ENCODE measurements around the gene UROC1. TPM values are rescaled to one million over a fixed set of nuclear protein-coding genes. Genes with fewer than 3 reads are reported as not detected.

Gene UROC1
- total RNA-seq, 1 experiment from 2014 or later = not detected

DNA sequence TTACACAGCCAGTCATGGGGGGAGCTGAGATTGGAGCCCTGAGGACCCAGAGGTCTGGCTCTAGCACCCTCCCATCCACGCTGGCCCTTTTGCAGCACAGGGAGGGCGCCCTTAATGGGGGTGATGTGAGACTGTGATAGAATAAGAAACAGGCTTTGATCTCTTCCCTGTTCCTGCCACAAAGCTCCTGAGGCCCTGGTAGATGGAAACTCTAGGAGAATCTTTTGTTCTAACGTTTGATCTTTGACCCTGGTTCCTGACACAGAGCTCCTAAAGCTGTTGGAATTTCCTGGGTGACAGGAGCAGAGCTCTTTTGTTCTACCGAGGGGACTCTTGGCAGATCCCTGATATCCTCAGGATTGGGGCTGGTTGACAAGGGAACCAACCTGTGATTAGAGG lies 1.2 kb upstream of the UROC1 start:
- H3F3A ChIP-seq (ENCODE audit: insufficient read depth, low read depth) = no peaks in the 10 kb centered on the region
- no peaks in the 10 kb centered on the region for H3K36me3 ChIP-seq (ENCODE audit: low read depth)
- ChIA-PET CTCF (no interaction called here), POLR2A (ENCODE audit: unreplicated experiment) (interaction anchor here (0.5 kb wide), 1 partner anchor 104 kb away, joined by 3 read pairs; no protein-coding TSS in a partner anchor)
- H2AFZ ChIP-seq = no peak overlapping the region
- no peak overlapping the region for H3K27ac ChIP-seq
- H3K27me3 ChIP-seq (ENCODE audit: insufficient read depth, low read depth) = peaks cover 17% of the 10 kb centered on the region; the same call in 1 of the 2 replicates
- TF ChIP-seq, protein P1, sequence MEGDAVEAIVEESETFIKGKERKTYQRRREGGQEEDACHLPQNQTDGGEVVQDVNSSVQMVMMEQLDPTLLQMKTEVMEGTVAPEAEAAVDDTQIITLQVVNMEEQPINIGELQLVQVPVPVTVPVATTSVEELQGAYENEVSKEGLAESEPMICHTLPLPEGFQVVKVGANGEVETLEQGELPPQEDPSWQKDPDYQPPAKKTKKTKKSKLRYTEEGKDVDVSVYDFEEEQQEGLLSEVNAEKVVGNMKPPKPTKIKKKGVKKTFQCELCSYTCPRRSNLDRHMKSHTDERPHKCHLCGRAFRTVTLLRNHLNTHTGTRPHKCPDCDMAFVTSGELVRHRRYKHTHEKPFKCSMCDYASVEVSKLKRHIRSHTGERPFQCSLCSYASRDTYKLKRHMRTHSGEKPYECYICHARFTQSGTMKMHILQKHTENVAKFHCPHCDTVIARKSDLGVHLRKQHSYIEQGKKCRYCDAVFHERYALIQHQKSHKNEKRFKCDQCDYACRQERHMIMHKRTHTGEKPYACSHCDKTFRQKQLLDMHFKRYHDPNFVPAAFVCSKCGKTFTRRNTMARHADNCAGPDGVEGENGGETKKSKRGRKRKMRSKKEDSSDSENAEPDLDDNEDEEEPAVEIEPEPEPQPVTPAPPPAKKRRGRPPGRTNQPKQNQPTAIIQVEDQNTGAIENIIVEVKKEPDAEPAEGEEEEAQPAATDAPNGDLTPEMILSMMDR (conservative IDR thresholded peaks at IDR 0.05) = no peak
- no peak for DNase-seq
- no peak overlapping the region for H3K4me2 ChIP-seq
- H3K79me2 ChIP-seq (ENCODE audit: low read depth) = no peaks in the 10 kb centered on the region
- no peaks in the 10 kb centered on the region for H3K9me3 ChIP-seq (ENCODE audit: insufficient read depth, low read depth)
- H3K9me2 ChIP-seq (ENCODE audit: insufficient read depth) = no peaks in the 10 kb centered on the region
- H3K4me3 ChIP-seq = no peak overlapping the region
- intact Hi-C loops (cut with micrococcal nuclease; ENCODE audit: unreplicated experiment) = no loop called here
- H3K4me1 ChIP-seq (replicated peaks; ENCODE audit: insufficient read depth) = no peaks in the 10 kb centered on the region
- H4K20me1 ChIP-seq (ENCODE audit: insufficient read depth) = no peaks in the 10 kb centered on the region; the same call in 1 of the 2 replicates
- no TSS peak for BruUV-seq (replicated peaks)

DNA sequence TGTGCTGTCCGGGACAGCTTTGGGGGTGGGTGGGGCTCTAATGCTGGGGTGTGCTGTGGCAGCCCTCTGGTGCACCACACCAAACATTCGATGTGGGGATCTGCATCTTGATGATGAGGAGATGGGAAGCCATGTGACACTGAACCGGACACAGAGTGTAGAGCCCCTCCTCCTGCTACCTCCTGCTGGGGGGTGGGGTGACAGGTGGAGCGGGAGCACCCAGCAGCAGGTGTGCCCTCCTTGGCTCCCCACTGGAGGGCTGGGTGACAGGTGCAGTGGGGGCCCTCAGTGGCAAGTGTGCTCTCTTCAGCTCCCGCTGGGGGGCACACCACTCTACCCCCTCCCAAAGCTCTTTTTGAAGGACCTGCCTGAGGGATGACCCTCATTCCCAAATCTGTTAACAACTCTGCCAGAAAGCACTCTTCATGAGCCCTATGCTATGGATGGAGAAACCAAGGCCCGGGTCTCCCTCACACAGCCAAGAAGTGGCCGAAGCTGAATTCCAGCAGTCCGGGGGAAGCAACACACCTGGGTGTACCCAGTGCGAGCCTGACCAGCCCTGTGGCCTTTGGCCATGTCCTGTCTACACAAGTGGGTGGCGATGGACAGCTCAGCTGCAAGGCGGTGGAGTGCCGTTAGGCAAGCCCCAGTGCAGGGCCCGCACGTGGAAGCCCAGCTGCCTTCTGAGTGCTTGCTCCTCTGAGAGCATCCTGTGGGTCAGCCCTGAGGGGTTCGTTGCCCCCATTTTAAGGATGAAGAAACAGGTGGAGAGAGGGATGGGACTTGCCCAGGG lies 609 bp upstream of the UROC1 start:
- H3K4me3 ChIP-seq = no peak overlapping the region
- H3K27ac ChIP-seq = no peak overlapping the region
- intact Hi-C loops (cut with micrococcal nuclease; ENCODE audit: unreplicated experiment) = no loop called here
- H3K9me2 ChIP-seq (ENCODE audit: insufficient read depth) = no peaks in the 10 kb centered on the region
- BruUV-seq (replicated peaks) = no TSS peak
- CTCF ChIA-PET = no interaction called here
- no peaks in the 10 kb centered on the region for H3K9me3 ChIP-seq (ENCODE audit: insufficient read depth, low read depth)
- no peaks in the 10 kb centered on the region for H3K36me3 ChIP-seq (ENCODE audit: low read depth)
- no peaks in the 10 kb centered on the region for H3K4me1 ChIP-seq (replicated peaks; ENCODE audit: insufficient read depth)
- H3F3A ChIP-seq (ENCODE audit: insufficient read depth, low read depth) = no peaks in the 10 kb centered on the region
- no peak for DNase-seq
- H3K27me3 ChIP-seq (ENCODE audit: insufficient read depth, low read depth) = peaks cover 13% of the 10 kb centered on the region; the same call in 1 of the 2 replicates
- no peak overlapping the region for H2AFZ ChIP-seq
- TF ChIP-seq, protein P1 (conservative IDR thresholded peaks at IDR 0.05) = no peak
- TF ChIP-seq EZH2 (IDR thresholded peaks at IDR 0.05; ENCODE audit: low read depth) = no peak
- H3K79me2 ChIP-seq (ENCODE audit: low read depth) = no peaks in the 10 kb centered on the region
- no peaks in the 10 kb centered on the region; the same call in 1 of the 2 replicates for H4K20me1 ChIP-seq (ENCODE audit: insufficient read depth)
- POLR2A ChIA-PET (ENCODE audit: unreplicated experiment) = interaction anchor here (0.5 kb wide), 1 partner anchor 104 kb away, joined by 3 read pairs; no protein-coding TSS in a partner anchor
- H3K4me2 ChIP-seq = no peak overlapping the region

DNA sequence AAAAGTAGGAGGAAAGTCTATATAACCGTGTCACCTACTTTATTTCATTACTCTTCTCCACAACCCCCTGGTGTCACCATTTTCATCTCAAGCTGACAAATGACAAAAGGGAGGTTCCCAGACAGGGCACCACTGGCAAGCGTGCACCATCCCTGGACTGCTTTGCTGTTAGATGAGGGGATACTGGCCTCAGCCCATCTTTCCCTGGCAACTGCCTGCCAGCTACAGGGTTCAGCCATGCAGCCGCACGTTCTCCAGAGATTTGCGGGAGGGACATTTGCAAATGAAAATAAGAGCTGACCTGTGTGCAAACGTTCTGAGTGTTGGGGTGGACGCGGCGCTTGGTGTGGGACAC lies 660 bp downstream of the UROC1 start:
- Histone ChIP-seq H3K4me1 (replicated peaks; ENCODE audit: insufficient read depth) (no peaks in the 10 kb centered on the region), H3F3A (ENCODE audit: insufficient read depth, low read depth) (no peaks in the 10 kb centered on the region), H3K4me2 (no peak overlapping the region), H3K27ac (no peak overlapping the region), H3K9me3 (ENCODE audit: insufficient read depth, low read depth) (no peaks in the 10 kb centered on the region), H3K4me3 (no peak overlapping the region), H3K9me2 (ENCODE audit: insufficient read depth) (no peaks in the 10 kb centered on the region), H2AFZ (no peak overlapping the region), H3K36me3 (ENCODE audit: low read depth) (no peaks in the 10 kb centered on the region), H3K27me3 (ENCODE audit: insufficient read depth, low read depth) (peaks cover 7% of the 10 kb centered on the region; the same call in 1 of the 2 replicates), H3K79me2 (ENCODE audit: low read depth) (no peaks in the 10 kb centered on the region), H4K20me1 (ENCODE audit: insufficient read depth) (no peaks in the 10 kb centered on the region; the same call in 1 of the 2 replicates)
- no peak for DNase-seq
- TF ChIP-seq, protein P1 (conservative IDR thresholded peaks at IDR 0.05) = no peak
- TF ChIP-seq EZH2 (IDR thresholded peaks at IDR 0.05; ENCODE audit: low read depth) = no peak
- ChIA-PET POLR2A (ENCODE audit: unreplicated experiment) (no interaction called here), CTCF (no interaction called here)
- intact Hi-C loops (cut with micrococcal nuclease; ENCODE audit: unreplicated experiment) = no loop called here
- BruUV-seq (replicated peaks) = no TSS peak

Data from PC-9 (cell line).